ENCODE data around the gene LBX2.

DNA sequence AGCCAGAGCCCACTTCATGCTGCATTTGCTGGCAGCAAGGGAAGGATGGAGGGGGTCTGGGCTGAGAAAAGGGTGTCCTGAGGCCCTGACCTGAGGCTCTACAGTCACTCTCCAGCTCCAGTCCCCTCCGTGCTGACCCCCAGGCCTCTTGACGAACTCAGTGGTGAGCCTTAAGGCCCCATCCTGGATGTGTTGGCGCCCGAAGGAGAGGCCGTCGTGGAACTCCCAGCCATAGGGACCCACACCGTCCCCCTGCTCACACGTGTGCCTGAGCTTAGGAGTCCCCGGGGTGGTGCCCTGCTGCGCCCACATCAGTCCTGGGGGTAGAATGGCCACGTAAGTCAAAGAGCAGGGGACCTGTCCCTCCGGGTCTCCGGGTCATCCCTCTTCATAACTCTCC, 35.0 kb downstream of the LBX2 start:
- no peak for TF ChIP-seq EZH2 (IDR thresholded peaks at IDR 0.05; ENCODE audit: low read length)
- TF ChIP-seq, protein P1, sequence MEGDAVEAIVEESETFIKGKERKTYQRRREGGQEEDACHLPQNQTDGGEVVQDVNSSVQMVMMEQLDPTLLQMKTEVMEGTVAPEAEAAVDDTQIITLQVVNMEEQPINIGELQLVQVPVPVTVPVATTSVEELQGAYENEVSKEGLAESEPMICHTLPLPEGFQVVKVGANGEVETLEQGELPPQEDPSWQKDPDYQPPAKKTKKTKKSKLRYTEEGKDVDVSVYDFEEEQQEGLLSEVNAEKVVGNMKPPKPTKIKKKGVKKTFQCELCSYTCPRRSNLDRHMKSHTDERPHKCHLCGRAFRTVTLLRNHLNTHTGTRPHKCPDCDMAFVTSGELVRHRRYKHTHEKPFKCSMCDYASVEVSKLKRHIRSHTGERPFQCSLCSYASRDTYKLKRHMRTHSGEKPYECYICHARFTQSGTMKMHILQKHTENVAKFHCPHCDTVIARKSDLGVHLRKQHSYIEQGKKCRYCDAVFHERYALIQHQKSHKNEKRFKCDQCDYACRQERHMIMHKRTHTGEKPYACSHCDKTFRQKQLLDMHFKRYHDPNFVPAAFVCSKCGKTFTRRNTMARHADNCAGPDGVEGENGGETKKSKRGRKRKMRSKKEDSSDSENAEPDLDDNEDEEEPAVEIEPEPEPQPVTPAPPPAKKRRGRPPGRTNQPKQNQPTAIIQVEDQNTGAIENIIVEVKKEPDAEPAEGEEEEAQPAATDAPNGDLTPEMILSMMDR (optimal IDR thresholded peaks at IDR 0.05 in 1 of 3, IDR thresholded peaks at IDR 0.05 in 1 of 3, conservative IDR thresholded peaks at IDR 0.05 in 1 of 3; ENCODE audit: extremely low read depth in 1 of 3, insufficient read depth in 2 of 3, low read length in 3 of 3): no peak

Measured in keratinocyte (primary cell).